GM18511 (cell line): ENCODE results near the gene TCIRG1.
A peak's percentile ranks its signal among the peaks of the same experiment; 100 is the strongest.

Experiments
- ATAC-seq: cut with Tn5 transposase; IDR thresholded peaks from one replicate; pipeline ENCODE4 v1.9.1; 2021; ENCODE audit warnings: mild to moderate bottlenecking, moderate library complexity; ENCODE audit not compliant: unreplicated experiment

The TCIRG1 gene

GRCh38 chr11:68036141-68036716 lies 2.6 kb upstream of the TCIRG1 start:
- no peak for ATAC-seq

GRCh38 chr11:68036717-68037239 lies 2.0 kb upstream of the TCIRG1 start:
- ATAC-seq = no peak

- ATAC-seq = no peak
Measured at GRCh38 chr11:68037411-68038225, 1.2 kb upstream of the TCIRG1 start.

- no peak for ATAC-seq
Measured at GRCh38 chr11:68038226-68038717, 553 bp upstream of the TCIRG1 start.

- ATAC-seq = no peak
Measured at GRCh38 chr11:68039526-68040086, 781 bp downstream of the TCIRG1 start.

- ATAC-seq = peak; percentile 55
Measured at GRCh38 chr11:68040101-68040956, 1.5 kb downstream of the TCIRG1 start.

GRCh38 chr11:68040957-68041591 lies 2.2 kb downstream of the TCIRG1 start:
- ATAC-seq = no peak

GRCh38 chr11:68041617-68042218 lies 2.9 kb downstream of the TCIRG1 start:
- no peak for ATAC-seq

GRCh38 chr11:68042219-68043028 lies 3.6 kb downstream of the TCIRG1 start:
- ATAC-seq = no peak

- ATAC-seq = no peak
Measured at GRCh38 chr11:68043029-68043348, 4.2 kb downstream of the TCIRG1 start.

GRCh38 chr11:68043349-68044144 lies 4.7 kb downstream of the TCIRG1 start:
- no peak for ATAC-seq

GRCh38 chr11:68044145-68044813 lies 5.5 kb downstream of the TCIRG1 start:
- no peak for ATAC-seq

GRCh38 chr11:68044898-68045351 lies 6.1 kb downstream of the TCIRG1 start:
- no peak for ATAC-seq

GRCh38 chr11:68047437-68048290 lies 8.8 kb downstream of the TCIRG1 start:
- ATAC-seq = no peak

GRCh38 chr11:68048681-68049508 lies 10.1 kb downstream of the TCIRG1 start:
- no peak for ATAC-seq
